Fibroblast of mammary gland (primary cell): Measurements from ENCODE around the gene SIGLEC9.

Experiments
- DNase-seq: peaks from one replicate; pipeline ENCODE4 v3.0.0-alpha.2; 2010; ENCODE audit warnings: low read depth
- H3K4me3 ChIP-seq: 2 replicates; pipeline ENCODE4 v1.5.1; 2011; ENCODE audit warnings: low read depth, mild to moderate bottlenecking, low read length, moderate library complexity; ENCODE audit not compliant: control insufficient read depth
- CTCF ChIP-seq: conservative IDR thresholded peaks from 2 replicates; pipeline ENCODE4 v1.5.1; 2011; ENCODE audit warnings: low read depth, low read length, inconsistent platforms; ENCODE audit not compliant: control insufficient read depth, insufficient read depth

The SIGLEC9 gene

GRCh38 chr19:51124729-51125128 is at the start of gene SIGLEC9:
Gene SIGLEC9, plus strand, starts transcription at chr19:51124906. Its CDS starts 69 bp downstream, at chr19:51124975.
- DNase-seq, result no peak
- no peak within 1 kb of the TSS for H3K4me3 ChIP-seq
- TF ChIP-seq CTCF, result no peak

- DNase-seq, result no peak
- TF ChIP-seq CTCF, result no peak
Observed at GRCh38 chr19:51075998-51076397, 48.7 kb upstream of the SIGLEC9 start.

GRCh38 chr19:51076631-51077213 is 48.0 kb upstream of the SIGLEC9 start:
- no peak for DNase-seq
- TF ChIP-seq CTCF, result no peak
- H3K4me3 ChIP-seq, result no peak overlapping the region

More at GRCh38 chr19:51075998-51076397, 48.7 kb upstream of the SIGLEC9 start:
- no peak overlapping the region for H3K4me3 ChIP-seq

- DNase-seq, result no peak
- TF ChIP-seq CTCF, result no peak
- no peak overlapping the region for H3K4me3 ChIP-seq
Observed at GRCh38 chr19:51078104-51078503, 46.6 kb upstream of the SIGLEC9 start.

GRCh38 chr19:51078731-51079130 is 46.0 kb upstream of the SIGLEC9 start:
- TF ChIP-seq CTCF, result no peak
- H3K4me3 ChIP-seq, result no peak overlapping the region
- no peak for DNase-seq

GRCh38 chr19:51079481-51080110 is 45.1 kb upstream of the SIGLEC9 start:
- no peak for TF ChIP-seq CTCF
- DNase-seq, result peak; percentile 16
- H3K4me3 ChIP-seq, result no peak overlapping the region
